ENCODE measurements around the gene CELSR2.

DNA sequence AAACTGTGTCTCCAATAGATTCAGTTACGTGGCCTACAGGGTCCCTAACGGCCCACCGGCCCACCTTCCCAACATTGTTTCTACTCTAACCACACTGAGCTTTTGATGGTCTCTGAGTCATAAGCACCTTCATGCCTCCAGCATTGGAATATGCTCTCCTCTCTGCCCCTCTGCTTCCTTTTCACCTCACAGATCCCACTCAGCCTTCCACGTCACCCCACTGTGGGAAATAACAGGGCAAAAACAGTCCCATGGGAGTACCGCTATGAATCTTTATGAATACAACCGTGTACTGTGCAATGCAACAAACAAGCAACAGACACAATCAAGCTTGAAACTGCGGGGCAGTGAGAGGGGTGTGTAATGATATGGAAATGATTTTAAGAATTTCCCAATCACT is 40.9 kb upstream of the CELSR2 start:
- TF ChIP-seq, protein P1, sequence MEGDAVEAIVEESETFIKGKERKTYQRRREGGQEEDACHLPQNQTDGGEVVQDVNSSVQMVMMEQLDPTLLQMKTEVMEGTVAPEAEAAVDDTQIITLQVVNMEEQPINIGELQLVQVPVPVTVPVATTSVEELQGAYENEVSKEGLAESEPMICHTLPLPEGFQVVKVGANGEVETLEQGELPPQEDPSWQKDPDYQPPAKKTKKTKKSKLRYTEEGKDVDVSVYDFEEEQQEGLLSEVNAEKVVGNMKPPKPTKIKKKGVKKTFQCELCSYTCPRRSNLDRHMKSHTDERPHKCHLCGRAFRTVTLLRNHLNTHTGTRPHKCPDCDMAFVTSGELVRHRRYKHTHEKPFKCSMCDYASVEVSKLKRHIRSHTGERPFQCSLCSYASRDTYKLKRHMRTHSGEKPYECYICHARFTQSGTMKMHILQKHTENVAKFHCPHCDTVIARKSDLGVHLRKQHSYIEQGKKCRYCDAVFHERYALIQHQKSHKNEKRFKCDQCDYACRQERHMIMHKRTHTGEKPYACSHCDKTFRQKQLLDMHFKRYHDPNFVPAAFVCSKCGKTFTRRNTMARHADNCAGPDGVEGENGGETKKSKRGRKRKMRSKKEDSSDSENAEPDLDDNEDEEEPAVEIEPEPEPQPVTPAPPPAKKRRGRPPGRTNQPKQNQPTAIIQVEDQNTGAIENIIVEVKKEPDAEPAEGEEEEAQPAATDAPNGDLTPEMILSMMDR (IDR thresholded peaks at IDR 0.05 in 8 of 11, conservative IDR thresholded peaks at IDR 0.05 in 3 of 11): no peak
- no peak for TF ChIP-seq POLR2A (IDR thresholded peaks at IDR 0.05)

Measured in spleen (tissue), 7 donors.